GM12878 (cell line): ENCODE measurements around the gene CCL25. TPM values are rescaled to one million over a fixed set of nuclear protein-coding genes. Genes with fewer than 3 reads are reported as not detected.

Experiments
- ATAC-seq: fragments of 200-7000 bp; cut with Tn5 transposase; 3 replicates; pipeline ENCODE4 v1.9.1; 2020; ENCODE audit warnings: mild to moderate bottlenecking, moderate library complexity
- BruUV-seq: library from RNA; stranded (reverse); fragments of 400-500 nt; replicated peaks from 2 replicates; lab custom pipeline; 2021; lab: Mats Ljungman, UMichigan
- CTCF ChIA-PET: fragments of 300-600 bp; sonication (Branson Sonifier 250); formaldehyde crosslinking; extraction: SDS; loops from one replicate; lab custom pipeline; 2021; ENCODE audit warnings: inconsistent platforms; lab: Yijun Ruan, JAX
- POLR2A ChIA-PET: fragments of 350-600 bp; formaldehyde crosslinking; extraction: SDS; loops from one replicate; lab custom pipeline; 2021; ENCODE audit warnings: inconsistent platforms; lab: Charles Lee
- RAD21 ChIA-PET: fragments of 300-600 bp; sonication (Branson Sonifier 250); formaldehyde crosslinking; loops from one replicate; lab custom pipeline; 2023; ENCODE audit warnings: antibody characterized with exemption; ENCODE audit not compliant: unreplicated experiment; lab: Charles Lee
- SMC1A ChIA-PET: fragments of 300-600 bp; sonication (Branson Sonifier 250); formaldehyde crosslinking; loops from one replicate; lab custom pipeline; 2023; ENCODE audit not compliant: unreplicated experiment, uncharacterized antibody; lab: Charles Lee
- DNase-seq: peaks from one replicate; pipeline ENCODE4 v3.0.0-alpha.2; 2011; ENCODE audit warnings: low read depth, low spot score
- FAIRE-seq: peaks from 3 replicates; lab custom pipeline; 2011; peaks lifted over from hg19 to GRCh38; lab: Jason Lieb, UNC
- H2AFZ ChIP-seq: 2 replicates; pipeline ENCODE4 v1.6.0; 2011; ENCODE audit warnings: low read depth, low read length, control low read depth; ENCODE audit not compliant: control insufficient read depth
- H3K27ac ChIP-seq: 2 replicates; pipeline ENCODE4 v1.5.1; 2011; ENCODE audit warnings: control low read depth; ENCODE audit not compliant: control insufficient read depth, insufficient read depth
- H3K27me3 ChIP-seq, 2 experiments: replicated peaks in 1 of 2; 2 replicates each; pipeline versions ENCODE4 v1.6.0 to v1.6.1; 2011; ENCODE audit warnings: low read length in 1 of 2; ENCODE audit not compliant: control insufficient read depth in 2 of 2, insufficient read depth in 2 of 2
- H3K36me3 ChIP-seq, 2 experiments: 2 replicates each; pipeline ENCODE4 v1.5.1; 2011; ENCODE audit warnings: low read length in 1 of 2; ENCODE audit not compliant: control insufficient read depth in 2 of 2, insufficient read depth in 2 of 2
- H3K4me1 ChIP-seq: 2 replicates; pipeline ENCODE4 v1.6.1; 2011; ENCODE audit warnings: mild to moderate bottlenecking, low read length, moderate library complexity, mixed read lengths; ENCODE audit not compliant: control insufficient read depth, insufficient read depth
- H3K4me2 ChIP-seq: 2 replicates; pipeline ENCODE4 v1.6.0; 2011; ENCODE audit warnings: control low read depth; ENCODE audit not compliant: control insufficient read depth, insufficient read depth
- H3K4me3 ChIP-seq: fragments of 200-600 bp; sonication (generic); 2 replicates; pipeline ENCODE4 v1.5.1; 2016
- H3K79me2 ChIP-seq: 2 replicates; pipeline ENCODE4 v1.6.0; 2011; ENCODE audit warnings: low read length; ENCODE audit not compliant: control insufficient read depth, insufficient read depth
- H3K9ac ChIP-seq: 2 replicates; pipeline ENCODE4 v1.8.0; 2011; ENCODE audit warnings: low read length, control low read depth, mixed read lengths; ENCODE audit not compliant: control insufficient read depth, insufficient read depth
- H3K9me3 ChIP-seq: replicated peaks from 3 replicates; pipeline ENCODE4 v1.5.1; 2011; ENCODE audit warnings: mild to moderate bottlenecking, low read length; ENCODE audit not compliant: control insufficient read depth, insufficient read depth
- H4K20me1 ChIP-seq: 2 replicates; pipeline ENCODE4 v1.6.0; 2011; ENCODE audit not compliant: control insufficient read depth, insufficient read depth
- CBX5 ChIP-seq: sonication (generic); IDR thresholded peaks from 2 replicates; pipeline ENCODE4 v1.6.1; 2016; ENCODE audit warnings: low read depth, moderate library complexity, mild to moderate bottlenecking, inconsistent platforms
- FOXK2 ChIP-seq: fragments of 450-650 bp; IDR thresholded peaks from 2 replicates; pipeline ENCODE4 v1.6.1; 2017; ENCODE audit warnings: mild to moderate bottlenecking, moderate library complexity
- HDGF ChIP-seq: fragments of 450-650 bp; IDR thresholded peaks from 2 replicates; pipeline ENCODE4 v1.6.1; 2016; ENCODE audit warnings: antibody characterized with exemption
- IRF3 ChIP-seq: fragments of 450-650 bp; IDR thresholded peaks from 2 replicates; pipeline ENCODE4 v1.6.1; 2014; ENCODE audit warnings: mild to moderate bottlenecking
- MTA2 ChIP-seq: fragments of 450-650 bp; IDR thresholded peaks from 2 replicates; pipeline ENCODE4 v1.6.1; 2016; ENCODE audit warnings: low read depth, mild to moderate bottlenecking, moderate library complexity
- RELB ChIP-seq: fragments of 450-650 bp; IDR thresholded peaks from 2 replicates; pipeline ENCODE4 v1.6.1; 2017; ENCODE audit warnings: low read depth, mild to moderate bottlenecking, moderate library complexity
- SMC3 ChIP-seq: IDR thresholded peaks from 2 replicates; pipeline ENCODE4 v1.6.1; 2011; ENCODE audit warnings: low read length, improper control_type of control experiment, borderline replicate concordance
- WGBS: methylation state at CpG from one replicate; pipeline ENCODE4 v1.1.6; 2016; ENCODE audit warnings: low lambda C conversion rate; ENCODE audit not compliant: insufficient replicate concordance, insufficient coverage; ENCODE audit errors: missing lambda C conversion rate; 5-methylcytosine and 5-hydroxymethylcytosine counted together
- in situ Hi-C: fragments of 300-500 bp; cut with MboI; formaldehyde crosslinking; loops from 9 replicates; pipeline ENCODE4 v1.14.3; 2018; ENCODE audit warnings: mixed read lengths
- intact Hi-C: fragments of 100-400 bp; cut with micrococcal nuclease; formaldehyde crosslinking; loops from one replicate; pipeline ENCODE4 v1.14.2; 2022; ENCODE audit not compliant: unreplicated experiment
- polyA plus RNA-seq, 11 experiments: library from polyadenylated mRNA; depleted of rRNA in 4 of 11; unstranded in 6 of 11; stranded (reverse) in 5 of 11; fragments of >200 nt; fragmentation: Nextera tagmentation in 4 of 11; fragmentation: Illumina TruSeq in 1 of 11; extraction: Ambion mirVana in 4 of 11; extraction: Trizol in 1 of 11; gene quantifications; 1 replicate in 1 of 11; 2 replicates in 10 of 11; pipeline versions ENCODE4 v1.2.1 to v1.2.3, GENCODE V29; 2011 to 2016; ENCODE audit warnings: inconsistent platforms in 2 of 11, missing spikeins in 2 of 11, low read depth in 1 of 11
- total RNA-seq, 4 experiments: library from RNA; depleted of rRNA in 3 of 4; stranded (reverse); fragments of >200 nt in 3 of 4; fragmentation: Illumina TruSeq in 1 of 4; extraction: Trizol in 1 of 4; gene quantifications; 2 replicates each; pipeline versions ENCODE4 v1.2.1 to v1.2.3, GENCODE V29; 2013 to 2021

The CCL25 gene
- total and polyA plus RNA-seq, 10 of the 15 experiments (the other 5 are each of a cell fraction or from before 2014, with no cell fraction given), result 0.53 to 12.0 (median 8.3) TPM

- Histone ChIP-seq H3K36me3 (no peaks in the 10 kb centered on the region), H3K9ac (no peak overlapping the region), H3K9me3 (no peaks in the 10 kb centered on the region), H3K4me1 (peaks cover 16% of the 10 kb centered on the region), H3K4me3 (no peak overlapping the region), H3K79me2 (no peaks in the 10 kb centered on the region), H3K27me3 (no peaks in the 10 kb centered on the region), H3K4me2 (no peak overlapping the region), H4K20me1 (no peaks in the 10 kb centered on the region), H2AFZ (no peak overlapping the region), H3K27ac (no peak overlapping the region)
- FAIRE-seq (no peak), DNase-seq (no peak), ATAC-seq (no peak)
- in situ Hi-C loops (no loop called here), intact Hi-C loops (loop anchor here (5.0 kb wide), 1 partner anchor 52 kb away; no protein-coding TSS in a partner anchor)
- ChIA-PET CTCF (interaction anchor here (1.1 kb wide), 2 partner anchors 52 to 60 kb away, joined by 3 to 4 read pairs; no protein-coding TSS in a partner anchor), SMC1A (no interaction called here), POLR2A (no interaction called here), RAD21 (no interaction called here)
- 66% methylated on average over 9 of the region's 9 CpGs for WGBS
- TF ChIP-seq CBX5, result no peak
- no peak for TF ChIP-seq RELB
- TF ChIP-seq MTA2, result no peak
- no peak for TF ChIP-seq SMC3
- no peak for TF ChIP-seq IRF3
- TF ChIP-seq HDGF, result no peak
- TF ChIP-seq FOXK2, result no peak
- BruUV-seq, result no TSS peak
Measured at GRCh38 chr19:8054169-8054568, 1.6 kb downstream of the CCL25 start.
